OCI-LY3 (cell line): ENCODE measurements around the gene SORCS1.

Experiments
- EZH2phosphoT487 ChIP-seq: fragments of 200-600 bp; shearing (Covaris generic); IDR thresholded peaks from 2 replicates; pipeline ENCODE4 v1.6.1; 2018; ENCODE audit warnings: antibody characterized with exemption, mixed run types, low read depth
- TF ChIP-seq, protein P1 (sequence below): fragments of 200-600, 300-600 bp; sonication (generic); IDR thresholded peaks from 2 replicates; pipeline ENCODE4 v1.5.1; 2014; ENCODE audit warnings: antibody characterized with exemption, low read length, low read depth

DNA sequence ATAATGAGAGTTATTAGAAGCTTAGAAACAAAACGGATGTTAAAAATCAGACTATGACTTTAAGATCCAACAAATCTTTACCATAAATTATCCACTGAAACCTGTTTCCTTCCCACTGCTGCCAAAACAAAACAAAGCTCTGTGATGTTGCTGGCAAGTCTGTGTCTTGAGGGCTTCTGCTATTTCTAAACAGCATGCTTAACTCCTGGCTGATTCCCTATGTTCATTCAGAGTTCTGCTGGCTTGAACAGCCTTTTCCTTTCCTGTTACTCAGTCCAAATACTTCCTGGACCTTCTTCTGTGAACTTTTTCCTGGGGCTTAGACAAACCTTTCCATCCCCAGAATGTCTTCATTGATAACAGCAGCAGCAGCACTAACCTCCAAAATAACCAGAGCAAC, 448.1 kb downstream of the SORCS1 start:
- TF ChIP-seq, protein P1, sequence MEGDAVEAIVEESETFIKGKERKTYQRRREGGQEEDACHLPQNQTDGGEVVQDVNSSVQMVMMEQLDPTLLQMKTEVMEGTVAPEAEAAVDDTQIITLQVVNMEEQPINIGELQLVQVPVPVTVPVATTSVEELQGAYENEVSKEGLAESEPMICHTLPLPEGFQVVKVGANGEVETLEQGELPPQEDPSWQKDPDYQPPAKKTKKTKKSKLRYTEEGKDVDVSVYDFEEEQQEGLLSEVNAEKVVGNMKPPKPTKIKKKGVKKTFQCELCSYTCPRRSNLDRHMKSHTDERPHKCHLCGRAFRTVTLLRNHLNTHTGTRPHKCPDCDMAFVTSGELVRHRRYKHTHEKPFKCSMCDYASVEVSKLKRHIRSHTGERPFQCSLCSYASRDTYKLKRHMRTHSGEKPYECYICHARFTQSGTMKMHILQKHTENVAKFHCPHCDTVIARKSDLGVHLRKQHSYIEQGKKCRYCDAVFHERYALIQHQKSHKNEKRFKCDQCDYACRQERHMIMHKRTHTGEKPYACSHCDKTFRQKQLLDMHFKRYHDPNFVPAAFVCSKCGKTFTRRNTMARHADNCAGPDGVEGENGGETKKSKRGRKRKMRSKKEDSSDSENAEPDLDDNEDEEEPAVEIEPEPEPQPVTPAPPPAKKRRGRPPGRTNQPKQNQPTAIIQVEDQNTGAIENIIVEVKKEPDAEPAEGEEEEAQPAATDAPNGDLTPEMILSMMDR: no peak
- no peak for TF ChIP-seq EZH2phosphoT487
